ENCODE results near the gene CDH5. TPM values are rescaled to one million over a fixed set of nuclear protein-coding genes. Genes with fewer than 3 reads are reported as not detected.

The CDH5 gene
- total and polyA plus RNA-seq, 7 donors = 15.1 to 48.4 (median 22.2) TPM

GRCh38 chr16:66439051-66439730 is 72.7 kb downstream of the CDH5 start:
- Histone ChIP-seq H3K4me1 (no peaks in the 10 kb centered on the region), H3K27ac (no peak overlapping the region), H3K36me3 (ENCODE audit: insufficient read depth in 1 of 2, low read depth in 1 of 2) (no peaks in the 10 kb centered on the region), H3K4me3 (no peak overlapping the region), H3K9me3 (no peaks in the 10 kb centered on the region), H3K27me3 (ENCODE audit: insufficient read depth in 3 of 3, low read length in 2 of 3) (peaks cover 0 to 7% (median 5%) of the 10 kb centered on the region in 3 donors)
- TF ChIP-seq CTCF (IDR thresholded peaks at IDR 0.05) = no peak
- intact Hi-C loops (cut with DNase I) = no loop called here
- DNase-seq (no peak), ATAC-seq (no peak)
- WGBS, 3 donors = 75 to 82% (median 77%) methylated on average over 5 of the region's 5 CpGs

- Histone ChIP-seq H3K9me3 (no peaks in the 10 kb centered on the region), H3K27ac (no peak overlapping the region), H3K4me3 (no peak overlapping the region), H3K27me3 (ENCODE audit: insufficient read depth in 3 of 3, low read length in 2 of 3) (peaks cover 0 to 7% (median 5%) of the 10 kb centered on the region in 3 donors), H3K4me1 (no peaks in the 10 kb centered on the region), H3K36me3 (ENCODE audit: insufficient read depth in 1 of 2, low read depth in 1 of 2) (no peaks in the 10 kb centered on the region)
- TF ChIP-seq CTCF (IDR thresholded peaks at IDR 0.05) = no peak
- no peak for DNase-seq
- intact Hi-C loops (cut with DNase I) = no loop called here
- no peak for ATAC-seq
- WGBS, 3 donors = 81 to 84% (median 84%) methylated on average over 10 of the region's 10 CpGs
Measured at GRCh38 chr16:66440271-66440802, 73.8 kb downstream of the CDH5 start.

- no peak overlapping the region for H3K4me3 ChIP-seq
- DNase-seq (no peak), ATAC-seq (no peak)
- H3K27me3 ChIP-seq (ENCODE audit: insufficient read depth in 3 of 3, low read length in 2 of 3) = peaks cover 0 to 7% (median 5%) of the 10 kb centered on the region in 3 donors
- TF ChIP-seq CTCF (IDR thresholded peaks at IDR 0.05) = no peak
- H3K27ac ChIP-seq = no peak overlapping the region
- no peaks in the 10 kb centered on the region for H3K9me3 ChIP-seq
- H3K4me1 ChIP-seq = no peaks in the 10 kb centered on the region
- H3K36me3 ChIP-seq (ENCODE audit: insufficient read depth in 1 of 2, low read depth in 1 of 2) = no peaks in the 10 kb centered on the region
- 92 to 93% (median 92%) methylated on average over 11 of the region's 11 CpGs for WGBS, 3 donors
- intact Hi-C loops (cut with DNase I) = no loop called here
Measured at GRCh38 chr16:66440970-66441369, 74.5 kb downstream of the CDH5 start.

GRCh38 chr16:66441586-66442375 is 75.3 kb downstream of the CDH5 start:
- no peaks in the 10 kb centered on the region for H3K4me1 ChIP-seq
- peaks cover 0 to 7% (median 5%) of the 10 kb centered on the region in 3 donors for H3K27me3 ChIP-seq (ENCODE audit: insufficient read depth in 3 of 3, low read length in 2 of 3)
- no peak overlapping the region for H3K4me3 ChIP-seq
- intact Hi-C loops (cut with DNase I) = no loop called here
- H3K27ac ChIP-seq = no peak overlapping the region
- no peak for TF ChIP-seq CTCF (IDR thresholded peaks at IDR 0.05)
- no peaks in the 10 kb centered on the region for H3K9me3 ChIP-seq
- DNase-seq (no peak), ATAC-seq (no peak)
- WGBS, 3 donors = 65 to 79% (median 72%) methylated on average over 7 of the region's 7 CpGs
- H3K36me3 ChIP-seq (ENCODE audit: insufficient read depth in 1 of 2, low read depth in 1 of 2) = no peaks in the 10 kb centered on the region
